KOPT-K1 (cell line): ENCODE measurements around the gene KRTAP9-3.
"Not testable (repeated sequence)": the region's sequence is repeated elsewhere in the genome, so short reads cannot be mapped to it uniquely, and the experiment has no call there.

ENCODE experiments used
- H3K27ac ChIP-seq: fragments of 200-600 bp; sonication (generic); 2 replicates; pipeline ENCODE4 v1.5.1; 2016; ENCODE audit warnings: antibody characterized with exemption, mild to moderate bottlenecking, low read depth, low read length; ENCODE audit not compliant: poor library complexity, severe bottlenecking
- H3K36me3 ChIP-seq: fragments of 200-600 bp; sonication (generic); 2 replicates; pipeline ENCODE4 v1.5.1; 2017; ENCODE audit warnings: antibody characterized with exemption, mild to moderate bottlenecking, low read length, moderate library complexity; ENCODE audit not compliant: insufficient read depth
- H3K9me3 ChIP-seq: fragments of 200-600 bp; sonication (generic); 2 replicates; pipeline ENCODE4 v1.5.1; 2017; ENCODE audit warnings: antibody characterized with exemption, low read length, mild to moderate bottlenecking; ENCODE audit not compliant: insufficient read depth, poor library complexity, severe bottlenecking

Gene KRTAP9-3

DNA sequence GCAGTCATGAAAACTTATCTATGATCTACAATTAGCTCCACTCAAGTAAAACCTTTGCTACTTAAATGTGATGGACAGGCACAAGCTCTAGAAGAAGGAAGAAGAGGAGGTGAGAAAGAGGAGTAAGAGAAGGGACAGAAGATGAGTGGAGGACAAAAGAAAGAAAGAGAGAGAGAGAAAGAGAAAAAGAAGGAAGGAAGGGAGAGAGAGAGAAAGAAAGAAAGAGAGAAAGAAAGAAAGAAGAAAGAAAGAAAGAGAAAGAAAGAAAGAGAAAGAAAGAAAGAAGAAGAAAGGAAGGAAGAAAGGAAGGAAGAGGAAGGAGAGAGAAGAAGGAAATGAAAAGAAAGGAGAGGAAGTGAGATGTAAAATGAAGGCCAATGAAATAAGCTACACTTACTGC, 2.2 kb upstream of the KRTAP9-3 start:
- no peaks in the 10 kb centered on the region for H3K9me3 ChIP-seq
- no peak overlapping the region for H3K27ac ChIP-seq
- no peaks in the 10 kb centered on the region for H3K36me3 ChIP-seq

DNA sequence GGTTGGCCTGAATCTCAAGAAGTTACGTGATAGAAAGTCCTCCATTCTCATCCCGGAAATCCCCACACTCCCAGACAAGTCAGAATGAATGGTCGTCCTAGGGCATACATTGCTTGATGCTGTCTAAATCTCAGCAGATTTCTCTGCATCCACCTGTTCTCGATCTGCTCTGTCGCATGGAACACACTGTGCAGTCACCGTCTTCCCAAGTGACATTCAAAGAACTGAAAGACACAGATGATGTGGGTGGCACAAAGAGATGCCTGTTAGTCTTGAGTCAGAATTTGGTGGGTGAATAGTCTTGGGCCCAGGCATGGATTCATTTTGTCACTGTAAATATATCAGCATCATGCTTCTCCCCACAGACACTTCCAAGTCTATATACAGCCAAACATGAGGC, 518 bp upstream of the KRTAP9-3 start:
- H3K27ac ChIP-seq = no peak overlapping the region
- no peaks in the 10 kb centered on the region for H3K36me3 ChIP-seq
- H3K9me3 ChIP-seq = no peaks in the 10 kb centered on the region

DNA sequence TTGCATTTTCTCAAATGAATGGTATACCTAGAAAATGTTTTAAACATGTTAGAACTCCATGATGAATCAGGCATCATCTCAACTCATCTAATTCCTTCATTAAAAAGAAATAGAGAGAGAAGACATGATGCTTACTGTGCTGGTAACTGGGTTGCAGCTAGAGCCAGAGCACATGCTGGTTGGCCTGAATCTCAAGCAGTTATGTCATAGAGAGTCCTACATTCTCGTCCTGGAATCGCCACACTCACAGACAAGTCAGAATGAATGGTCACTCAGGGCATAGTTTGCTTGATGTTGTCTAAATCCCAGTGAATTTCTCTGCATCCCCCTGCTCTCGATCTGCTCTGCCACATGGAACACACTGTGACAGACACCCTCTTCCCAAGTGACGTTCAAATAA, 4.9 kb downstream of the KRTAP9-3 start:
- not testable (repeated sequence) for H3K9me3 ChIP-seq, H3K27ac ChIP-seq, H3K36me3 ChIP-seq

DNA sequence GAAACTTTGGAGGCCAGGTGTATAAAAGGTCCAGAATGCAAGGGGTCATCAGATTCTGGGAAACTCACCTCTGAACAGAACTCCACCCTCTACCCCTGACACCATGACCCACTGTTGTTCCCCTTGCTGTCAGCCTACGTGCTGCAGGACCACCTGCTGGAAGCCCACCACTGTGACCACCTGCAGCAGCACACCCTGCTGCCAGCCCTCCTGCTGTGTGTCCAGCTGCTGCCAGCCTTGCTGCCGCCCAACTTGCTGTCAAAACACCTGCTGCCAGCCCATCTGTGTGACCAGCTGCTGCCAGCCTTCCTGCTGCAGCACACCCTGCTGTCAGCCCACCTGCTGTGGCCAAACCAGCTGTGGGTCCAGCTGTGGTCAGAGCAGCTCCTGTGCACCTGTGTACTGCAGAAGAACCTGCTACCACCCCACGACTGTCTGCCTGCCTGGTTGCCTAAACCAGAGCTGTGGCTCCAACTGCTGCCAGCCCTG, 5.7 kb downstream of the KRTAP9-3 start, which contains the start of gene KRTAP9-8:
Gene KRTAP9-8, plus strand, starts transcription at position 51 of the 489 bp plus-strand sequence. Its CDS starts 53 bp downstream, at position 104.
- H3K9me3 ChIP-seq, H3K36me3 ChIP-seq, H3K27ac ChIP-seq: not testable (repeated sequence)

DNA sequence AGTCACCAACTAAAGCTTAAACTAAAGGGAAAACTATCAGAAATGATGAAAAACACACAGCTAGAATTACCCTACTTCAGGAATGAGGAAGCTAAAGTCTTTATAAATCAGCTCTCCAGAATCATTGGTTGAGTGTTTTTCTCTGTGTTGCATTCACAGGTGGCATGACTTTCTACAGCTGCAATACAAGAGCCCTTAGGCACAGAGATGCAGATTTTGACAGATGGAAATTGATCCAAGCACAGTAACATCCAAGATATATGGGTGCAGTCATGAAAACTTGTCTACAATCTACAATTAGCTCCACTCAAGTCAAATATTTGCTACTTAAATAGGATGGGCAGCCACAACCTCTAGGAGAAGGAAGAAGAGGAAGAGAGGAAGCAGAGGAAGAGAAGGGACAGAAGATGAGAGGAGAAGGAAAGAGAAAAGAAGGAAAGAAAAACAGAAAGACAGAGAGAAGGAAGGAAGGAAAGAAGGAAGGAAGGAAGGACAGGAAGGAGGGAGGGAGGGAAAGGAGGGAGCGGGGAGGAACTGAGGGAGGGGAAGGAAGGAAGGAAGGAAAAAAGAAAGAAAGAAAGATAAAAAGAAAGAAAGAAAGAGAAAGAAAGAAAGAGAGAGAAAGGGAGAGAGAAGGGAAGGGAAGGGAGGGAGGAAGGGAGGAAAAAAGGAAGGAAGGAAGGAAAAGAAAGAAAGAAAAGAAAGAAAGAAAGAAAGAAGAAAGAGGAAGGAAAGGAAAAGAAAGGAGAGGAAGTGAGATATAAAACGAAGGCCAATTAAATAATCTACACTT, 14.9 kb downstream of the KRTAP9-3 start:
- not testable (repeated sequence) for H3K27ac ChIP-seq, H3K36me3 ChIP-seq, H3K9me3 ChIP-seq

DNA sequence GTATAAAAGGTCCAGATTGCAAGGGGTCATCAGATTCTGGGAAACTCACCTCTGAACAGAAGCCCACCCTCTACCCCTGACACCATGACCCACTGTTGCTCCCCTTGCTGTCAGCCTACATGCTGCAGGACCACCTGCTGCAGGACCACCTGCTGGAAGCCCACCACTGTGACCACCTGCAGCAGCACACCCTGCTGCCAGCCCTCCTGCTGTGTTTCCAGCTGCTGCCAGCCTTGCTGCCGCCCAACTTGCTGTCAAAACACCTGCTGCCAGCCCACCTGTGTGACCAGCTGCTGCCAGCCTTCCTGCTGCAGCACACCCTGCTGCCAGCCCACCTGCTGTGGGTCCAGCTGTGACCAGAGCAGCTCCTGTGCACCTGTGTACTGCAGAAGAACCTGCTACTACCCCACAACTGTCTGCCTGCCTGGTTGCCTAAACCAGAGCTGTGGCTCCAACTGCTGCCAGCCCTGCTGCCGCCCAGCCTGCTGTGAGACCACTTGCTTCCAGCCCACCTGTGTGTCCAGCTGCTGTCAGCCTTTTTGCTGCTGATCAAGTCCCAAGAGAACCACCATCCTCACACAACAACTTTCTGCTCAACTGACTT, 17.5 kb downstream of the KRTAP9-3 start, which contains the start of gene KRTAP9-4:
Gene KRTAP9-4, plus strand, starts transcription at position 51 of the 604 bp plus-strand sequence. Its CDS starts 34 bp downstream, at position 85.
- not testable (repeated sequence) for H3K9me3 ChIP-seq, H3K36me3 ChIP-seq, H3K27ac ChIP-seq

DNA sequence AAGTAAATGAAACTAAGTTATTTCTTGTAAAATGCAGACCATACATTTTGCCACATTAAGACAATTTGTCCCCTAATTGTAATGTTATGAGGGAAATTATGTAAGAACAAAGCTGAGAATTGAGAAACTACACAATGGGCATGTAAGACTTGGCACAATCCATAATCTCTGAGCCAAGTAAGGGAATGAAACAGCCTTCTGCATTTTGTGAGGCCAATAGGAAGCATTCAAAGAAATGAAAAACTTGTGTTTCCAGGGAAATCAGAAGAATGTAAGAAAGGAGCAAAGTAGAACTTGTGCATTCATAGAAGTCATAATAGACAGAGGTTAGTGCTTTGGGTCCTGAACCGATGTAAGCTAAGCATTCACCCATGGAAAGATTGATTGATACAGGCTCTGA, 19.0 kb downstream of the KRTAP9-3 start:
- no peaks in the 10 kb centered on the region for H3K36me3 ChIP-seq
- no peaks in the 10 kb centered on the region for H3K9me3 ChIP-seq
- no peak overlapping the region for H3K27ac ChIP-seq

DNA sequence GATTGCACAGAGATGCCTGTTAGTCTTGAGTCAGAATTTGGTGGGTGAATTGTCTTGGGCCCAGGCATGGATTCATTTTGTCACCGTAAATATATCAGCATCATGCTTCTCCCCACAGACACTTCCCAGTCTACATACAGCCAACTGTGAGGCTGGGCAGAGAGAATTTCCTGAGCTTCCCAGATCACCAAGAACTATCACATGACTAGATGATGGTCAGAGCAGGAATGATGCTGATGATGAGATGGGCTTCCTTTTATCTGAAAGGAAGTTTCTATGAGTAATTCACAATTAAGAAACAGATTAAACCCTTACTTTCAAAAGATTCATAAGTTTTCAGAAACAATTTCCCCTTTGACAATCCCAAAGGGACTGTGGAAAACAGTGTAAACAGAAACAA, 22.6 kb downstream of the KRTAP9-3 start:
- no peak overlapping the region for H3K27ac ChIP-seq

DNA sequence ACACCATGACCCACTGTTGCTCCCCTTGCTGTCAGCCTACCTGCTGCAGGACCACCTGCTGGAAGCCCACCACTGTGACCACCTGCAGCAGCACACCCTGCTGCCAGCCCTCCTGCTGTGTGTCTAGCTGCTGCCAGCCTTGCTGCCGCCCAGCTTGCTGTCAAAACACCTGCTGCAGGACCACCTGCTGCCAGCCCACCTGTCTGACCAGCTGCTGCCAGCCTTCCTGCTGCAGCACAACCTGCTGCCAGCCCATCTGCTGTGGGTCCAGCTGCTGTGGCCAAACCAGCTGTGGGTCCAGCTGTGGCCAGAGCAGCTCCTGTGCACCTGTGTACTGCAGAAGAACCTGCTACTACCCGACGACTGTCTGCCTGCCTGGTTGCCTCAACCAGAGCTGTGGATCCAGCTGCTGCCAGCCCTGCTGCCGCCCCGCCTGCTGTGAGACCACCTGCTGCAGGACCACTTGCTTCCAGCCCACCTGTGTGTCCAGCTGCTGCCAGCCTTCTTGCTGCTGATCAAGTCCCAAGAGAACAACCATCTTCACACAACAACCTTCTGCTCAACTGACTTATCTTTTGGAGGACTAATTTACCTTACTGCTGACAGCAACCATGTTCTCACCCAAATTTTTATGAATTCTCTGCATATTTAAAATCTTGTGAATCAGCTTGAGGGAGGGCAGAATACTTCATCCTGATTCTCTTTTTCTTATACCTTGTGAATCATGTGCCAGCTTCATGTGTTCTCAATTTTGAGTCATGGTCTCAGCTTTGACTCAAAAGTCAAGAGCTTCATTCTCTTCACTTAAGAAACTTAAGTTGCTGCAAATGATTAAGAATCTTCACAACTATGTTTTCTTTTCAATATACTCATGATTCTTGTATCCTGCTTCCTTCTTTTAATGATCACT, 23.4 kb downstream of the KRTAP9-3 start, which contains the start of gene KRTAP9-9:
Gene KRTAP9-9, plus strand, starts transcription at position 4 of the 910 bp plus-strand sequence.
- H3K9me3 ChIP-seq, H3K27ac ChIP-seq, H3K36me3 ChIP-seq: not testable (repeated sequence)

More for the DNA sequence above, 22.6 kb downstream of the KRTAP9-3 start:
- H3K36me3 ChIP-seq = no peaks in the 10 kb centered on the region
- no peaks in the 10 kb centered on the region for H3K9me3 ChIP-seq

DNA sequence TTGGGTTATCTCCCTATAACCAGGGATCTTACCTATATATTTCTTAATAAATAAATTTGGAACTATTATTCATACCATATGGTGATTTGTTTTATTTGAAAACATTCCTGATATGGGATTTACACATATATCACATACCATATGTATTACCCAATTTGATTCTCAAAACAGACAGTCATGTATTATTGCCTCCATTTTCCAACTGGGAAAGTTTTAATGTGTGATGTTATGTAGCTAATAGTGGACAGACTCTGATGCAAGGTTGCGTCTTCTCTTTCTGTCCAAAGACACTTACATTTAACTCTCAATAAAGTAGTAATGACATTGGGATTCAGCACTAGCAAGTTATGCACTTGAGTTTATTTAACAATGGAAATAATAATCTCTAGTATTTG, 24.0 kb downstream of the KRTAP9-3 start:
- no peak overlapping the region for H3K27ac ChIP-seq
- no peaks in the 10 kb centered on the region for H3K9me3 ChIP-seq
- no peaks in the 10 kb centered on the region for H3K36me3 ChIP-seq

DNA sequence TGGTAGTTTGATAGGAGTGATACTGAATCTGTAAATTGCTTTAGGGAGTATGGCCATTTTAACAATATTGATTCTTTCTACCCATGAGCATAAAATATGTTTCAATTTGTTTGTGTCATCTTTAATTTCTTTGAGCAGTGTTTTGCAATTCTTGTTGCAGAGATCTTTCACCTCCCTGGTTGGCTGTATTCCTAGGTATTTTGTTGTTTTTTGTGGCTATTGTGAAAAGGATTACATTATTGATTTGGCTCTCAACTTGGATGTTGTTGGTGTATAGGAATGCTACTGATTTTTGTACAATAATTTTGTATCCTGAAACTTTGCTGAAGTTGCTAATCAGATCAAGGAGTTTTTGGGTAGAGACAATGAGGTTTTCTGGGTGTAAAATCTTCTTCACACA, 26.2 kb downstream of the KRTAP9-3 start:
- Histone ChIP-seq H3K9me3 (no peaks in the 10 kb centered on the region), H3K36me3 (no peaks in the 10 kb centered on the region), H3K27ac (no peak overlapping the region)

DNA sequence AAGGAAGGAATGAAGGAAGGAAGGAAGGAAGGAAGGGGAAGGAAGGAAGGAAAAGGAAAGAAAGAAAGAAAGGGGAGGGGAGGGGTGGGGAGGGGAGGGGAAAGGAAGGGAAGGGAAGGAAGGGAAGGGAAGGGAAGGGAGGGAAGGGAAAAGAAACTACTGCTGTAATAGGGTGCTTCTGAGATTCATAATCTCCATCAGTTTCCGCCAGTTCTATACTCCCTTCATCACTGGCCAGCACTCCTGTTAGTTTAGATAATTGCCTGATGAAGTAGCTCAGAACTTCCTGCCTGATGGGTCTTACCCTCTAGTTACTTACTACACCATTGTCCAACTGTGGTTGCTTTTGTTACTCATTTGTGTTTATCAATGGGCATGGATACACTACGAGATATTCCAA, 31.0 kb downstream of the KRTAP9-3 start:
- Histone ChIP-seq H3K27ac (no peak overlapping the region), H3K9me3 (no peaks in the 10 kb centered on the region), H3K36me3 (no peaks in the 10 kb centered on the region)

DNA sequence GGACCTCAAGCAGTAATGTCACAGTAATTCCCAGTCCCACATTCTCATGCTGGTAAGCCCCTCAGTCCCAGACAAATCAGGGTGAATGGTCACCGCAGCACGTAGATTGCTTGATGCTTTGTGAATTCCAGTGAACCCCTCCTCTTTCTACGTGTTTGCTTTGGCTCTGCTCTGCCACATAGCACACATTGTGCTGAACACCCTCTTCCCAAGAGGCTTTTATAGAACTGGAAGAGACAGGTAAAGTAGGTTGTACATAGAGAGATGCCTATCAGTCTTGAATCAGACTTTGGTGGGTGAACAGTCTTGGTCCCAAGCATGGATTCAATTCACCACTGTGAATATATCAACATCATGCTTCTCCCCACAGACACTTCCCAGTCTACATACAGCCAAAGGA, 32.4 kb downstream of the KRTAP9-3 start:
- H3K27ac ChIP-seq = no peak overlapping the region
- no peaks in the 10 kb centered on the region for H3K9me3 ChIP-seq
- no peaks in the 10 kb centered on the region for H3K36me3 ChIP-seq

DNA sequence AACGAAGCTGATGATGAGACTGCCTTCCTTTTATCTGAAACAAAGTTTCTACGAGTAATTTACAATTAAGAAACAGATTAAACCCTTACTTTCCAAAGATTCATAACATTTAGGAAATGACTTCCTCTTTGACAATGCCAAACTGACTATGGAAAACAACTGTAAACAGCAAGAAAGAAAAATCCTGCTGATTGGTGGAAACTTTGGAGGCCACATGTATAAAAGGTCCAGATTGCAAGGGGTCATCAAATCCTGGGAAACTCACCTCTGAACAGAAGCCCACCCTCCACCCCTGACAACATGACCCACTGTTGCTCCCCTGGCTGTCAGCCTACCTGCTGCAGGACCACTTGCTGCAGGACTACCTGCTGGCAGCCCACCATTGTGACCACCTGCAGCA, 32.8 kb downstream of the KRTAP9-3 start, which contains the start of gene KRTAP9-6:
Gene KRTAP9-6, plus strand, starts transcription at position 301 of the 400 bp plus-strand sequence. Its CDS starts 0 bp downstream, at position 301.
- H3K9me3 ChIP-seq = no peaks in the 10 kb centered on the region
- no peak within 1 kb of the TSS for H3K27ac ChIP-seq
- H3K36me3 ChIP-seq = no peaks in the 10 kb centered on the region

DNA sequence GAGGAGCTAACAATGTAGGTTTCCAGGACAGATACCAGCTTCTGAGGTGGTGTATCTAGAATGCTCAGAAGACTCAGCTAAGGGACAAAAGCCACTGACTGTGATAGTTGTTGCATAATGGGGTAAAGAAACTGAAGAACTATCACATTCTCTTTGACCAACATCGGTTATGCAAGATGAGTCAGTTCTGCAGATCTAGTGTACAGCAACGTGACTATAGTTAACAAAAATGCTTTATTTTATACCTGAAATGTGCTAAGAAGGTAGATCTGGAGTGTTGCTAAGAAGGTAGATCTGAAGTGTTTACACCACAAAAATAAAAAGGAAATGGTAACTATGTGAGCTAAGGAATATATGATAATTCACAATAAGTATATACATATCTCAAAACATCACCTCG, 35.5 kb downstream of the KRTAP9-3 start:
- no peaks in the 10 kb centered on the region for H3K9me3 ChIP-seq
- no peaks in the 10 kb centered on the region for H3K36me3 ChIP-seq
- H3K27ac ChIP-seq = no peak overlapping the region
